Kidney (tissue), 14 donors: ENCODE data around the gene NFX1. TPM values are rescaled to one million over a fixed set of nuclear protein-coding genes. Genes with fewer than 3 reads are reported as not detected.

Experiments
- DNase-seq, 5 donors: peaks; one replicate each; pipeline ENCODE4 v3.0.0-alpha.2; 2013 to 2020
- FAIRE-seq: peaks from 2 replicates; lab custom pipeline; 2012; peaks lifted over from hg19 to GRCh38; lab: Jason Lieb, UNC
- H3K27ac ChIP-seq, 2 donors: one replicate each; pipeline ENCODE4 v1.7.0; 2013; ENCODE audit warnings: low read depth in 2 of 2, low read length in 2 of 2, inconsistent platforms in 1 of 2
- H3K27me3 ChIP-seq: one replicate; pipeline ENCODE4 v1.7.1; 2013; ENCODE audit warnings: low read length, inconsistent platforms; ENCODE audit not compliant: control insufficient read depth, insufficient read depth
- H3K36me3 ChIP-seq, 3 donors: one replicate each; pipeline versions ENCODE4 v1.7.0 to v1.7.1; 2013; ENCODE audit warnings: low read length in 3 of 3, control low read depth in 1 of 3, inconsistent platforms in 1 of 3; ENCODE audit not compliant: insufficient read depth in 3 of 3, control insufficient read depth in 2 of 3
- H3K4me1 ChIP-seq, 3 donors: one replicate each; pipeline versions ENCODE4 v1.7.0 to v1.7.1; 2013; ENCODE audit warnings: low read length in 3 of 3, inconsistent platforms in 1 of 3, low read depth in 1 of 3; ENCODE audit not compliant: control insufficient read depth in 2 of 3, insufficient read depth in 2 of 3
- H3K4me3 ChIP-seq, 3 donors: one replicate each; pipeline versions ENCODE4 v1.7.0 to v1.8.1; 2013; ENCODE audit warnings: low read length in 3 of 3, control low read depth in 1 of 3, inconsistent platforms in 1 of 3
- H3K9ac ChIP-seq, 3 donors: one replicate each; pipeline versions ENCODE4 v1.7.0 to v1.7.1; 2013; ENCODE audit warnings: low read length in 3 of 3, control low read depth in 1 of 3, inconsistent platforms in 1 of 3
- H3K9me3 ChIP-seq, 3 donors: one replicate each; pipeline versions ENCODE4 v1.7.0 to v1.7.1; 2013; ENCODE audit warnings: low read length in 3 of 3, control low read depth in 1 of 3, inconsistent platforms in 1 of 3; ENCODE audit not compliant: control insufficient read depth in 2 of 3, insufficient read depth in 1 of 3
- intact Hi-C: fragments of 100-400 bp; cut with DNase I; formaldehyde crosslinking; loops from one replicate; pipeline ENCODE4 v1.11.1; 2022
- polyA plus RNA-seq: library from polyadenylated mRNA; stranded (reverse); fragments of 350-450 nt; fragmentation: Illumina TruSeq; extraction: RNeasy Lipid Tissue Mini Kit (QIAGEN cat#74804); gene quantifications from one replicate; pipeline ENCODE4 v1.2.3, GENCODE V29; 2014; ENCODE audit warnings: low read depth, low replicate concordance; ENCODE audit not compliant: insufficient read depth
- total RNA-seq: library from RNA; stranded (reverse); fragmentation: NEBNext Ultra II Directional; extraction: Animal tissue kit (Norgen Biotek cat#: 25700); gene quantifications from one replicate; pipeline ENCODE4 v1.2.1, GENCODE V29; 2021
- TF ChIP-seq, protein P1 (sequence below): IDR thresholded peaks from 3 replicates; pipeline ENCODE4 v1.5.1; 2012; ENCODE audit warnings: mild to moderate bottlenecking, moderate library complexity, borderline replicate concordance; ENCODE audit not compliant: insufficient read depth; ENCODE audit errors: extremely low read depth
- donor health status: control.
- donor health status: control.
- donor health status: control.
- donor health status: control.
- donor health status: control.
- donor health status: DM: yes; HTN: yes; CAD: no.
- donor health status: Normal renal cell carcinoma (clear cell type).

The NFX1 gene
- total and polyA plus RNA-seq, 2 donors from 2014 or later = 12.2 to 46.3 TPM

GRCh38 chr9:33264003-33264472 lies 26.3 kb upstream of the NFX1 start:
- FAIRE-seq (no peak), DNase-seq (peak in 3 of 5 donors; percentile 42 to 91 (median 46))
- H3K4me3 ChIP-seq = peak overlapping the region; percentile 90 to 96 (median 94)
- H3K27ac ChIP-seq = peak overlapping the region; percentile 81 to 92
- peaks cover 12 to 42% (median 27%) of the 10 kb centered on the region in 3 donors for H3K36me3 ChIP-seq
- intact Hi-C loops = no loop called here
- peak overlapping the region; percentile 77 to 92 (median 88) for H3K9ac ChIP-seq
- H3K27me3 ChIP-seq = no peaks in the 10 kb centered on the region
- peaks cover 0 to 17% (median 8%) of the 10 kb centered on the region in 3 donors for H3K4me1 ChIP-seq
- TF ChIP-seq, protein P1, sequence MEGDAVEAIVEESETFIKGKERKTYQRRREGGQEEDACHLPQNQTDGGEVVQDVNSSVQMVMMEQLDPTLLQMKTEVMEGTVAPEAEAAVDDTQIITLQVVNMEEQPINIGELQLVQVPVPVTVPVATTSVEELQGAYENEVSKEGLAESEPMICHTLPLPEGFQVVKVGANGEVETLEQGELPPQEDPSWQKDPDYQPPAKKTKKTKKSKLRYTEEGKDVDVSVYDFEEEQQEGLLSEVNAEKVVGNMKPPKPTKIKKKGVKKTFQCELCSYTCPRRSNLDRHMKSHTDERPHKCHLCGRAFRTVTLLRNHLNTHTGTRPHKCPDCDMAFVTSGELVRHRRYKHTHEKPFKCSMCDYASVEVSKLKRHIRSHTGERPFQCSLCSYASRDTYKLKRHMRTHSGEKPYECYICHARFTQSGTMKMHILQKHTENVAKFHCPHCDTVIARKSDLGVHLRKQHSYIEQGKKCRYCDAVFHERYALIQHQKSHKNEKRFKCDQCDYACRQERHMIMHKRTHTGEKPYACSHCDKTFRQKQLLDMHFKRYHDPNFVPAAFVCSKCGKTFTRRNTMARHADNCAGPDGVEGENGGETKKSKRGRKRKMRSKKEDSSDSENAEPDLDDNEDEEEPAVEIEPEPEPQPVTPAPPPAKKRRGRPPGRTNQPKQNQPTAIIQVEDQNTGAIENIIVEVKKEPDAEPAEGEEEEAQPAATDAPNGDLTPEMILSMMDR = no peak
- no peaks in the 10 kb centered on the region for H3K9me3 ChIP-seq

DNA sequence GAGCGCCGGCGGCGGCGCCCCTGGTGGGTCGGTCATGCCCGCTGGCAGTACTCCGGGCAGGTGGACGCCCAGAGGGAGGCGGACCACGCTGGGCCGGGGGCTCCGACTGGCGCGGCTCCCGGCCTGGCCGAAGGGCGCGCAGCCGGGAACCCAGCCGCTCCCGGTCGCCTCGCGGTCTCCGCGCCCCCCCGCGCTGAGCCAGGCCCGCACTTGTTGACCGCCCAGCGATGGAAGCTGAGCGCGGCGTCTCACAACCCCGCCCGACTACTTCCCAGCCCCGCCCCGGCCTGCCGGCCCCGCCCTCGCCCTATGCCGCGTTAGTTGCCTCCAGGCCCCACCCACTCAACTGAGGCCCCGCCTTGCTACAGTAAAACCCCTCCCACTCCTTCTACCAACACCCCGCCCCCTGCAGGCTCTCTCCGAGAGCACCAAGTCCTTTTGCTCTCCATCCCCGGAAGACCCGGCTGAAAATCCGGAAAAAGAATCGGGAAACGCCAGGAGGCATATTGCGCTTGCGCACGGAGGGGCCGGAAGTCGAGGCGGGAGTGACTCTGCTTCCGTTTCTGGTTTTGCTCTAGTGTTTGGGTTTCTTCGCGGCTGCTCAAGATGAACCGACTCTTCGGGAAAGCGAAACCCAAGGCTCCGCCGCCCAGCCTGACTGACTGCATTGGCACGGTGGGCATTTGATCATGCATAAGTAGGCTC lies 25.7 kb upstream of the NFX1 start, which contains the start of the genes BAG1 and CHMP5:
Gene BAG1 (minus strand): TSS at position 236 of the 705 bp plus-strand sequence.
Gene CHMP5 (plus strand): TSS at position 577 of the 705 bp plus-strand sequence. CDS start 30 bp downstream, at position 607.
- Histone ChIP-seq H3K36me3 (peaks cover 9 to 38% (median 24%) of the 10 kb centered on the region in 3 donors), H3K4me3 (peak within 1 kb of the TSS; percentile 92 to 96 (median 94)), H3K9ac (peak within 1 kb of the TSS; percentile 77 to 96 (median 88)), H3K27me3 (no peaks in the 10 kb centered on the region), H3K27ac (peak within 1 kb of the TSS; percentile 81 to 92), H3K9me3 (no peaks in the 10 kb centered on the region), H3K4me1 (peaks cover 0 to 17% (median 8%) of the 10 kb centered on the region in 3 donors)
- intact Hi-C loops = no loop called here
- peak; percentile 79 for FAIRE-seq
- peak; percentile 100 for DNase-seq
- TF ChIP-seq, protein P1 = peak; percentile 27

- TF ChIP-seq, protein P1 = no peak
- intact Hi-C loops = no loop called here
- FAIRE-seq (no peak), DNase-seq (peak in 1 of 5 donors; percentile 6)
- Histone ChIP-seq H3K4me3 (peak overlapping the region; percentile 86 to 95 (median 92)), H3K36me3 (peaks cover 7 to 32% (median 22%) of the 10 kb centered on the region in 3 donors), H3K27ac (peak overlapping the region; percentile 56 to 67), H3K27me3 (no peaks in the 10 kb centered on the region), H3K9ac (peak overlapping the region; percentile 71 to 96 (median 74)), H3K9me3 (no peaks in the 10 kb centered on the region), H3K4me1 (peaks cover 0 to 17% (median 8%) of the 10 kb centered on the region in 3 donors)
Observed at GRCh38 chr9:33265211-33265865, 25.0 kb upstream of the NFX1 start.
